H9 (cell line): Measurements from ENCODE around the gene TMEM170B. TPM values are rescaled to one million over a fixed set of nuclear protein-coding genes. Genes with fewer than 3 reads are reported as not detected.

Experiments
- DNase-seq: peaks from one replicate; pipeline ENCODE4 v3.0.0-alpha.2; 2017
- H2AFZ ChIP-seq: one replicate; pipeline ENCODE4 v1.6.1; 2013; ENCODE audit warnings: mild to moderate bottlenecking, low read length, control low read depth, moderate library complexity
- H2AK5ac ChIP-seq: 2 replicates; pipeline ENCODE4 v1.6.1; 2013; ENCODE audit warnings: low read length, control low read depth, mixed read lengths; ENCODE audit not compliant: insufficient read length
- H2BK120ac ChIP-seq: one replicate; pipeline ENCODE4 v1.6.1; 2013; ENCODE audit warnings: low read depth, mild to moderate bottlenecking, low read length, control low read depth, inconsistent platforms; ENCODE audit not compliant: poor library complexity, severe bottlenecking
- H2BK12ac ChIP-seq: 2 replicates; pipeline ENCODE4 v1.6.1; 2013; ENCODE audit warnings: low read length, control low read depth, mixed read lengths, low read depth; ENCODE audit not compliant: insufficient read length
- H2BK15ac ChIP-seq: 2 replicates; pipeline ENCODE4 v1.6.1; 2013; ENCODE audit warnings: low read depth, low read length, control low read depth
- H2BK20ac ChIP-seq: one replicate; pipeline ENCODE4 v1.6.1; 2013; ENCODE audit warnings: low read depth, mild to moderate bottlenecking, low read length, control low read depth, inconsistent platforms; ENCODE audit not compliant: poor library complexity, severe bottlenecking
- H2BK5ac ChIP-seq: 2 replicates; pipeline ENCODE4 v1.6.1; 2013; ENCODE audit warnings: low read length, control low read depth, mixed read lengths; ENCODE audit not compliant: insufficient read length
- H3K14ac ChIP-seq: 2 replicates; pipeline ENCODE4 v1.6.1; 2013; ENCODE audit warnings: low read length, control low read depth; ENCODE audit not compliant: insufficient read depth
- H3K18ac ChIP-seq: 2 replicates; pipeline ENCODE4 v1.6.1; 2013; ENCODE audit warnings: low read depth, mild to moderate bottlenecking, mixed read lengths, low read length, control low read depth; ENCODE audit not compliant: insufficient read length
- H3K23ac ChIP-seq: 2 replicates; pipeline ENCODE4 v1.6.1; 2013; ENCODE audit warnings: low read length, control low read depth, mixed read lengths, low read depth; ENCODE audit not compliant: insufficient read length
- H3K23me2 ChIP-seq: 2 replicates; pipeline ENCODE4 v1.6.1; 2013; ENCODE audit warnings: low read depth, mild to moderate bottlenecking, mixed read lengths, low read length, control low read depth; ENCODE audit not compliant: insufficient read length, poor library complexity, severe bottlenecking
- H3K27ac ChIP-seq: 2 replicates; pipeline ENCODE4 v1.5.1; 2013; ENCODE audit warnings: low read length, control low read depth, mixed read lengths, low read depth; ENCODE audit not compliant: insufficient read length
- H3K27me3 ChIP-seq: 2 replicates; pipeline ENCODE4 v1.6.1; 2013; ENCODE audit warnings: low read length, control low read depth, inconsistent platforms; ENCODE audit not compliant: insufficient read depth
- H3K4ac ChIP-seq: 2 replicates; pipeline ENCODE4 v1.6.1; 2013; ENCODE audit warnings: low read depth, mild to moderate bottlenecking, control low read depth, inconsistent platforms, low read length, moderate library complexity
- H3K4me1 ChIP-seq: 2 replicates; pipeline ENCODE4 v1.6.1; 2013; ENCODE audit warnings: low read length, control low read depth, inconsistent platforms; ENCODE audit not compliant: insufficient read depth
- H3K4me2 ChIP-seq: 2 replicates; pipeline ENCODE4 v1.6.1; 2013; ENCODE audit warnings: low read length, control low read depth, mixed read lengths; ENCODE audit not compliant: insufficient read length, insufficient read depth
- H3K56ac ChIP-seq: 2 replicates; pipeline ENCODE4 v1.6.1; 2013; ENCODE audit warnings: low read depth, mild to moderate bottlenecking, mixed read lengths, low read length, control low read depth; ENCODE audit not compliant: insufficient read length
- H3K79me1 ChIP-seq: 2 replicates; pipeline ENCODE4 v1.6.1; 2013; ENCODE audit warnings: low read depth, mild to moderate bottlenecking, moderate library complexity, low read length, control low read depth, inconsistent platforms; ENCODE audit not compliant: insufficient read depth, poor library complexity, severe bottlenecking
- H3K79me2 ChIP-seq: 2 replicates; pipeline ENCODE4 v1.6.1; 2013; ENCODE audit warnings: low read length, control low read depth, inconsistent platforms; ENCODE audit not compliant: insufficient read depth
- H3K9ac ChIP-seq: 2 replicates; pipeline ENCODE4 v1.6.1; 2013; ENCODE audit warnings: low read length, control low read depth, mixed read lengths; ENCODE audit not compliant: insufficient read length; ENCODE audit errors: extremely low read depth
- H3K9me3 ChIP-seq: one replicate; pipeline ENCODE4 v1.6.1; 2013; ENCODE audit warnings: low read depth, low read length, inconsistent platforms; ENCODE audit not compliant: control insufficient read depth
- H3T11ph ChIP-seq: one replicate; pipeline ENCODE4 v1.6.1; 2013; ENCODE audit warnings: mild to moderate bottlenecking, low read length, control low read depth, inconsistent platforms
- H4K20me1 ChIP-seq: one replicate; pipeline ENCODE4 v1.6.1; 2013; ENCODE audit not compliant: control insufficient read depth, insufficient read length, insufficient read depth
- H4K5ac ChIP-seq: 2 replicates; pipeline ENCODE4 v1.6.1; 2013; ENCODE audit warnings: low read depth, mild to moderate bottlenecking, mixed read lengths, low read length, control low read depth; ENCODE audit not compliant: insufficient read length
- H4K8ac ChIP-seq: replicated peaks from 2 replicates; pipeline ENCODE4 v1.6.1; 2013; ENCODE audit warnings: low read length, control low read depth, mixed read lengths, low read depth; ENCODE audit not compliant: insufficient read length
- H4K91ac ChIP-seq: 2 replicates; pipeline ENCODE4 v1.6.1; 2013; ENCODE audit warnings: low read depth, mild to moderate bottlenecking, moderate library complexity, mixed read lengths, low read length, control low read depth; ENCODE audit not compliant: insufficient read length
- H3K27ac Mint-ChIP-seq, 3 experiments: 2 replicates in 2 of 3; 3 replicates in 1 of 3; pipeline ENCODE4 v1.8.0; 2020 to 2021; ENCODE audit warnings: mixed read lengths in 3 of 3, mild to moderate bottlenecking in 1 of 3, moderate library complexity in 1 of 3
- H3K27me3 Mint-ChIP-seq: 2 replicates; pipeline ENCODE4 v1.8.0; 2021; ENCODE audit warnings: low read depth, mild to moderate bottlenecking, moderate library complexity, mixed read lengths
- H3K36me3 Mint-ChIP-seq, 3 experiments: 2 replicates in 2 of 3; 3 replicates in 1 of 3; pipeline ENCODE4 v1.8.0; 2020 to 2021; ENCODE audit warnings: low read depth in 3 of 3, mixed read lengths in 3 of 3; ENCODE audit not compliant: insufficient read depth in 1 of 3
- H3K4me1 Mint-ChIP-seq, 2 experiments: 2 replicates each; pipeline ENCODE4 v1.8.0; 2020; ENCODE audit warnings: mixed read lengths in 2 of 2
- H3K4me3 Mint-ChIP-seq, 2 experiments: 2 replicates in 1 of 2; 3 replicates in 1 of 2; pipeline ENCODE4 v1.8.0; 2020 to 2021; ENCODE audit warnings: mild to moderate bottlenecking in 2 of 2, mixed read lengths in 2 of 2, moderate library complexity in 1 of 2
- H3K9me3 Mint-ChIP-seq, 2 experiments: 2 replicates in 1 of 2; 3 replicates in 1 of 2; pipeline ENCODE4 v1.8.0; 2020; ENCODE audit warnings: mild to moderate bottlenecking in 2 of 2, mixed read lengths in 2 of 2, moderate library complexity in 1 of 2
- WGBS: extraction: QIAGEN DNeasy Blood & Tissue Kit; methylation state at CpG from one replicate; pipeline ENCODE4 v1.1.7; 2013; ENCODE audit warnings: missing lambda C conversion rate, low lambda C conversion rate, mixed read lengths; ENCODE audit not compliant: insufficient read length; ENCODE audit errors: extremely low coverage; 5-methylcytosine and 5-hydroxymethylcytosine counted together
- total RNA-seq: library from RNA; stranded (reverse); gene quantifications from 2 replicates; pipeline ENCODE4 v1.2.1, GENCODE V29; 2021
- TF ChIP-seq, protein P1 (sequence below): fragments of 200-600 bp; sonication (generic); conservative IDR thresholded peaks from 3 replicates; pipeline ENCODE4 v1.8.0; 2021; ENCODE audit warnings: antibody characterized with exemption, mild to moderate bottlenecking

The TMEM170B gene
- total RNA-seq, 1 experiment from 2014 or later: 2.9 TPM

DNA sequence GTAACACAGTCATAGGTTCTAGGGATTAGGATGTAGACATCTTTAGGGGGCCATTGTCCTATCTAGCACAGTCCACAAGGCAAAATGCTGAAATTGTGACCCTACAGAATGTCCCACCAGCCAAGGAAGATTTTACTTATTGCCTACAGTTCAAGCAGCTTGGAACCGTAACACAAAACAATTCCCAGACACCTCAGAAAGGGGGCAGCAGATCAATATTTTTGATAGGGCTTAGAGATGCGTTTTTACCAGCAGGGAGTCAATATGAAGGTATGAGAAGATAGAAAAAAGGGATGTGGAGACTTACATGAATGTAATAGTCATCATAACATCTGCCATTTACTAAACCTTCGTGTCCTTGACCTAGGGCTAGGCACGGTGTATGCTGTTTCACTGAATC lies 81.0 kb downstream of the TMEM170B start:
- H3K9ac ChIP-seq: no peak overlapping the region
- no peak overlapping the region for H4K91ac ChIP-seq
- no peak overlapping the region for H3T11ph ChIP-seq
- Mint-ChIP-seq H3K27ac (no peak overlapping the region), H3K36me3 (no peaks in the 10 kb centered on the region), H3K27me3 (no peaks in the 10 kb centered on the region), H3K9me3 (no peaks in the 10 kb centered on the region), H3K4me3 (no peak overlapping the region), H3K4me1 (peaks cover 0 to 2% of the 10 kb centered on the region in 2 experiments; a peak in 1 of 4 replicates)
- no peak overlapping the region for H2BK5ac ChIP-seq
- no peak for DNase-seq
- H4K8ac ChIP-seq: no peak overlapping the region
- H3K18ac ChIP-seq: no peak overlapping the region
- no peak overlapping the region for H2AK5ac ChIP-seq
- TF ChIP-seq, protein P1, sequence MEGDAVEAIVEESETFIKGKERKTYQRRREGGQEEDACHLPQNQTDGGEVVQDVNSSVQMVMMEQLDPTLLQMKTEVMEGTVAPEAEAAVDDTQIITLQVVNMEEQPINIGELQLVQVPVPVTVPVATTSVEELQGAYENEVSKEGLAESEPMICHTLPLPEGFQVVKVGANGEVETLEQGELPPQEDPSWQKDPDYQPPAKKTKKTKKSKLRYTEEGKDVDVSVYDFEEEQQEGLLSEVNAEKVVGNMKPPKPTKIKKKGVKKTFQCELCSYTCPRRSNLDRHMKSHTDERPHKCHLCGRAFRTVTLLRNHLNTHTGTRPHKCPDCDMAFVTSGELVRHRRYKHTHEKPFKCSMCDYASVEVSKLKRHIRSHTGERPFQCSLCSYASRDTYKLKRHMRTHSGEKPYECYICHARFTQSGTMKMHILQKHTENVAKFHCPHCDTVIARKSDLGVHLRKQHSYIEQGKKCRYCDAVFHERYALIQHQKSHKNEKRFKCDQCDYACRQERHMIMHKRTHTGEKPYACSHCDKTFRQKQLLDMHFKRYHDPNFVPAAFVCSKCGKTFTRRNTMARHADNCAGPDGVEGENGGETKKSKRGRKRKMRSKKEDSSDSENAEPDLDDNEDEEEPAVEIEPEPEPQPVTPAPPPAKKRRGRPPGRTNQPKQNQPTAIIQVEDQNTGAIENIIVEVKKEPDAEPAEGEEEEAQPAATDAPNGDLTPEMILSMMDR: peak; percentile 61
- H3K4me2 ChIP-seq: no peak overlapping the region
- H3K23ac ChIP-seq: no peak overlapping the region
- H3K14ac ChIP-seq: no peak overlapping the region
- no peaks in the 10 kb centered on the region for H3K27me3 ChIP-seq
- no peak overlapping the region for H3K27ac ChIP-seq
- no peaks in the 10 kb centered on the region for H3K79me2 ChIP-seq
- H2BK20ac ChIP-seq: no peak overlapping the region
- H2BK12ac ChIP-seq: no peak overlapping the region
- H3K4me1 ChIP-seq: no peaks in the 10 kb centered on the region
- H2BK120ac ChIP-seq: no peak overlapping the region
- H3K23me2 ChIP-seq: no peaks in the 10 kb centered on the region
- no CpG with 5 or more reads among the region's 4 CpGs for WGBS
- H3K4ac ChIP-seq: no peak overlapping the region
- no peaks in the 10 kb centered on the region for H3K9me3 ChIP-seq
- H2BK15ac ChIP-seq: no peak overlapping the region
- no peak overlapping the region for H3K56ac ChIP-seq
- no peak overlapping the region for H2AFZ ChIP-seq
- no peaks in the 10 kb centered on the region for H4K20me1 ChIP-seq
- no peak overlapping the region for H4K5ac ChIP-seq
- no peaks in the 10 kb centered on the region for H3K79me1 ChIP-seq
